Measurements from ENCODE around the gene DACH1. TPM values are rescaled to one million over a fixed set of nuclear protein-coding genes. Genes with fewer than 3 reads are reported as not detected.

The DACH1 gene
- total RNA-seq, 1 experiment from 2014 or later, result not detected

GRCh38 chr13:71853725-71854124 is 13.3 kb downstream of the DACH1 start:
- Histone ChIP-seq H3K9me2 (replicated peaks; ENCODE audit: low read length) (no peaks in the 10 kb centered on the region), H3K4me3 (ENCODE audit: low read length) (no peak overlapping the region), H3K4me1 (ENCODE audit: insufficient read depth, low read length) (no peaks in the 10 kb centered on the region), H3F3A (ENCODE audit: low read length, unreplicated experiment) (no peaks in the 10 kb centered on the region), H3K79me2 (ENCODE audit: low read length) (no peaks in the 10 kb centered on the region), H3K27ac (ENCODE audit: low read length) (no peak overlapping the region), H4K20me1 (ENCODE audit: low read length) (no peaks in the 10 kb centered on the region), H3K4me2 (ENCODE audit: low read length) (no peak overlapping the region), H3K9me3 (ENCODE audit: low read length) (no peaks in the 10 kb centered on the region), H3K36me3 (ENCODE audit: low read depth, low read length) (no peaks in the 10 kb centered on the region), H2AFZ (ENCODE audit: low read length) (no peak overlapping the region), H3K9ac (ENCODE audit: low read length) (no peak overlapping the region), H3K27me3 (ENCODE audit: low read length) (peaks cover 15% of the 10 kb centered on the region; the same call in 1 of the 2 replicates)
- ATAC-seq (no peak), DNase-seq (no peak)
- POLR2A ChIA-PET (ENCODE audit: unreplicated experiment), result no interaction called here
- intact Hi-C loops (cut with micrococcal nuclease), result no loop called here
- BruUV-seq (replicated peaks), result no TSS peak
- TF ChIP-seq EZH2phosphoT487 (IDR thresholded peaks at IDR 0.05; ENCODE audit: borderline replicate concordance, low read length), result no peak
- CTCF ChIA-PET, result no interaction called here

GRCh38 chr13:71852736-71853135 is 14.3 kb downstream of the DACH1 start:
- H3K27ac ChIP-seq (ENCODE audit: low read length), result no peak overlapping the region
- H3K36me3 ChIP-seq (ENCODE audit: low read depth, low read length), result no peaks in the 10 kb centered on the region
- H3F3A ChIP-seq (ENCODE audit: low read length, unreplicated experiment), result no peaks in the 10 kb centered on the region
- CTCF ChIA-PET, result no interaction called here
- TF ChIP-seq CTCF (conservative IDR thresholded peaks at IDR 0.05; ENCODE audit: low read depth, low read length), result no peak
- no peak for TF ChIP-seq EZH2 (IDR thresholded peaks at IDR 0.05; ENCODE audit: low read length, unreplicated experiment)
- no peak for TF ChIP-seq EZH2phosphoT487 (IDR thresholded peaks at IDR 0.05; ENCODE audit: borderline replicate concordance, low read length)
- H3K27me3 ChIP-seq (ENCODE audit: low read length), result peaks cover 15% of the 10 kb centered on the region; the same call in 1 of the 2 replicates
- no peaks in the 10 kb centered on the region for H3K4me1 ChIP-seq (ENCODE audit: insufficient read depth, low read length)
- no peak overlapping the region for H3K4me2 ChIP-seq (ENCODE audit: low read length)
- ATAC-seq (no peak), DNase-seq (no peak)
- no peaks in the 10 kb centered on the region for H3K79me2 ChIP-seq (ENCODE audit: low read length)
- H3K4me3 ChIP-seq (ENCODE audit: low read length), result no peak overlapping the region
- no peaks in the 10 kb centered on the region for H4K20me1 ChIP-seq (ENCODE audit: low read length)
- no peaks in the 10 kb centered on the region for H3K9me2 ChIP-seq (replicated peaks; ENCODE audit: low read length)
- POLR2A ChIA-PET (ENCODE audit: unreplicated experiment), result no interaction called here
- H3K9ac ChIP-seq (ENCODE audit: low read length), result no peak overlapping the region
- BruUV-seq (replicated peaks), result no TSS peak
- H3K9me3 ChIP-seq (ENCODE audit: low read length), result no peaks in the 10 kb centered on the region
- intact Hi-C loops (cut with micrococcal nuclease), result no loop called here
- H2AFZ ChIP-seq (ENCODE audit: low read length), result no peak overlapping the region

GRCh38 chr13:71851498-71852409 is 15.2 kb downstream of the DACH1 start:
- H3K27me3 ChIP-seq (ENCODE audit: low read length), result peaks cover 15% of the 10 kb centered on the region; the same call in 1 of the 2 replicates
- BruUV-seq (replicated peaks), result no TSS peak
- ATAC-seq (no peak), DNase-seq (no peak)
- ChIA-PET CTCF (no interaction called here), POLR2A (ENCODE audit: unreplicated experiment) (no interaction called here)
- no peak overlapping the region for H3K9ac ChIP-seq (ENCODE audit: low read length)
- no peaks in the 10 kb centered on the region for H3K9me3 ChIP-seq (ENCODE audit: low read length)
- intact Hi-C loops (cut with micrococcal nuclease), result no loop called here
- no peak for TF ChIP-seq CTCF (conservative IDR thresholded peaks at IDR 0.05; ENCODE audit: low read depth, low read length)
- no peak for TF ChIP-seq EZH2 (IDR thresholded peaks at IDR 0.05; ENCODE audit: low read length, unreplicated experiment)
- TF ChIP-seq EZH2phosphoT487 (IDR thresholded peaks at IDR 0.05; ENCODE audit: borderline replicate concordance, low read length), result no peak
- no peaks in the 10 kb centered on the region for H4K20me1 ChIP-seq (ENCODE audit: low read length)
- H3K9me2 ChIP-seq (replicated peaks; ENCODE audit: low read length), result no peaks in the 10 kb centered on the region
- no peaks in the 10 kb centered on the region for H3F3A ChIP-seq (ENCODE audit: low read length, unreplicated experiment)
- H3K36me3 ChIP-seq (ENCODE audit: low read depth, low read length), result no peaks in the 10 kb centered on the region
- H2AFZ ChIP-seq (ENCODE audit: low read length), result no peak overlapping the region
- no peak overlapping the region for H3K4me3 ChIP-seq (ENCODE audit: low read length)
- no peak overlapping the region for H3K4me2 ChIP-seq (ENCODE audit: low read length)
- no peak overlapping the region for H3K27ac ChIP-seq (ENCODE audit: low read length)
- no peaks in the 10 kb centered on the region for H3K79me2 ChIP-seq (ENCODE audit: low read length)
- H3K4me1 ChIP-seq (ENCODE audit: insufficient read depth, low read length), result no peaks in the 10 kb centered on the region

Measured in PC-3 (cell line).